SIG-M5 treated with dmso at 0.1 percent for 504 hours (cell line): ENCODE measurements around the gene B3GALNT2.

Experiments used
- DNase-seq: peaks from one replicate; lab custom pipeline; 2025; ENCODE audit not compliant: unreplicated experiment; lab: John Stamatoyannopoulos, UW

The B3GALNT2 gene

GRCh38 chr1:235455823-235456222, 48.4 kb downstream of the B3GALNT2 start:
- no peak for DNase-seq

- DNase-seq = no peak
These were observed 49.2 kb downstream of the B3GALNT2 start for GRCh38 chr1:235455097-235455496.

GRCh38 chr1:235454021-235454420, 50.2 kb downstream of the B3GALNT2 start:
- DNase-seq = no peak

GRCh38 chr1:235450886-235451483, 53.3 kb downstream of the B3GALNT2 start:
- no peak for DNase-seq

GRCh38 chr1:235450433-235450832, 53.8 kb downstream of the B3GALNT2 start:
- no peak for DNase-seq

- no peak for DNase-seq
These were observed 55.6 kb downstream of the B3GALNT2 start for GRCh38 chr1:235448616-235449015.

- no peak for DNase-seq
These were observed 61.3 kb downstream of the B3GALNT2 start for GRCh38 chr1:235442788-235443429.

GRCh38 chr1:235441159-235441685, 63.0 kb downstream of the B3GALNT2 start:
- DNase-seq = no peak

- DNase-seq = no peak
These were observed 70.3 kb downstream of the B3GALNT2 start for GRCh38 chr1:235434001-235434400.

- DNase-seq = no peak
These were observed 73.3 kb downstream of the B3GALNT2 start for GRCh38 chr1:235430991-235431390.

- DNase-seq = no peak
These were observed 75.1 kb downstream of the B3GALNT2 start for GRCh38 chr1:235429143-235429542.

GRCh38 chr1:235427447-235427846, 76.8 kb downstream of the B3GALNT2 start:
- DNase-seq = no peak

- no peak for DNase-seq
These were observed 77.6 kb downstream of the B3GALNT2 start for GRCh38 chr1:235426680-235427079.

GRCh38 chr1:235426143-235426542, 78.1 kb downstream of the B3GALNT2 start:
- DNase-seq = no peak

GRCh38 chr1:235425357-235425756, 78.9 kb downstream of the B3GALNT2 start:
- DNase-seq = no peak

GRCh38 chr1:235424092-235424491, 80.2 kb downstream of the B3GALNT2 start:
- DNase-seq = no peak

GRCh38 chr1:235423214-235423652, 81.0 kb downstream of the B3GALNT2 start:
- DNase-seq = no peak

GRCh38 chr1:235421751-235422150, 82.5 kb downstream of the B3GALNT2 start:
- no peak for DNase-seq

GRCh38 chr1:235417086-235417697, 87.1 kb downstream of the B3GALNT2 start:
- peak; percentile 78 for DNase-seq

- no peak for DNase-seq
These were observed 87.6 kb downstream of the B3GALNT2 start for GRCh38 chr1:235416662-235417049.

GRCh38 chr1:235415008-235415904, 89.0 kb downstream of the B3GALNT2 start:
- peak; percentile 88 for DNase-seq
